HEK293 (cell line): Measurements from ENCODE around the gene MAP1B.

Source experiments
- CTCF ChIA-PET: fragments of 350-600 bp; formaldehyde crosslinking; extraction: SDS; loops from one replicate; lab custom pipeline; 2021; ENCODE audit warnings: antibody characterized with exemption; lab: Yijun Ruan, JAX
- POLR2A ChIA-PET: fragments of 300-600 bp; formaldehyde crosslinking; extraction: SDS; loops from one replicate; lab custom pipeline; 2020; ENCODE audit warnings: antibody characterized with exemption, inconsistent platforms; lab: Yijun Ruan, JAX
- H3K27ac ChIP-seq: fragments of 200-500 bp; sonication (Bioruptor generic); 2 replicates; pipeline ENCODE4 v1.5.1; 2014; ENCODE audit warnings: low read depth, low read length, control low read depth, inconsistent platforms; ENCODE audit errors: extremely low read depth
- H3K36me3 ChIP-seq, 2 experiments: fragments of 200-500 bp in 1 of 2; sonication (Bioruptor generic) in 1 of 2; 1 replicate in 1 of 2; 2 replicates in 1 of 2; pipeline ENCODE4 v1.5.1; 2014 to 2017; ENCODE audit warnings: inconsistent platforms in 2 of 2, low read length in 2 of 2; ENCODE audit not compliant: control insufficient read depth in 2 of 2, insufficient read depth in 1 of 2
- H3K4me1 ChIP-seq: fragments of 200-500 bp; sonication (Bioruptor generic); 2 replicates; pipeline ENCODE4 v1.5.1; 2014; ENCODE audit warnings: mild to moderate bottlenecking, low read length, inconsistent platforms; ENCODE audit not compliant: control insufficient read depth, insufficient read depth
- H3K4me3 ChIP-seq: 2 replicates; pipeline ENCODE4 v1.5.1; 2011; ENCODE audit warnings: low read depth, mild to moderate bottlenecking, control low read depth, low read length, moderate library complexity
- H3K9me3 ChIP-seq: fragments of 200-500 bp; sonication (Bioruptor generic); 2 replicates; pipeline ENCODE4 v1.5.1; 2014; ENCODE audit warnings: low read depth, low read length, inconsistent platforms; ENCODE audit not compliant: control insufficient read depth, insufficient read depth
- HOXA7 ChIP-seq: sonication (generic); formaldehyde crosslinking; IDR thresholded peaks from 2 replicates; pipeline ENCODE4 v1.8.1; 2022; ENCODE audit warnings: missing genetic modification reagents, borderline replicate concordance
- HOXD13 ChIP-seq: sonication (generic); formaldehyde crosslinking; IDR thresholded peaks from 2 replicates; pipeline ENCODE4 v1.8.0; 2022; ENCODE audit warnings: missing genetic modification reagents, borderline replicate concordance
- IKZF3 ChIP-seq: fragments of 450-650 bp; IDR thresholded peaks from 2 replicates; pipeline ENCODE4 v1.5.0; 2018; ENCODE audit warnings: missing biosample characterization, mild to moderate bottlenecking, missing genetic modification characterization, moderate library complexity
- KLF9 ChIP-seq: fragments of 450-650 bp; formaldehyde crosslinking; IDR thresholded peaks from 2 replicates; pipeline ENCODE4 v1.5.1; 2016; ENCODE audit warnings: missing biosample characterization, missing genetic modification characterization, low read depth
- PRDM10 ChIP-seq: fragments of 450-650 bp; formaldehyde crosslinking; IDR thresholded peaks from 2 replicates; pipeline ENCODE4 v1.5.1; 2016; ENCODE audit warnings: missing biosample characterization, missing genetic modification characterization
- SCRT2 ChIP-seq: fragments of 450-650 bp; formaldehyde crosslinking; IDR thresholded peaks from 2 replicates; pipeline ENCODE4 v1.5.1; 2016; ENCODE audit warnings: missing biosample characterization, missing genetic modification characterization
- TSHZ1 ChIP-seq: fragments of 450-650 bp; formaldehyde crosslinking; IDR thresholded peaks from 2 replicates; pipeline ENCODE4 v1.5.1; 2016; ENCODE audit warnings: missing biosample characterization, missing genetic modification characterization, borderline replicate concordance
- YY1 ChIP-seq: fragments of 450-650 bp; formaldehyde crosslinking; IDR thresholded peaks from 2 replicates; pipeline ENCODE4 v1.5.1; 2018; ENCODE audit warnings: missing biosample characterization, missing genetic modification characterization
- ZFP3 ChIP-seq: fragments of 450-650 bp; formaldehyde crosslinking; IDR thresholded peaks from 2 replicates; pipeline ENCODE4 v1.5.1; 2016; ENCODE audit warnings: low read depth, missing biosample characterization, missing genetic modification characterization
- ZNF10 ChIP-seq: fragments of 450-650 bp; formaldehyde crosslinking; IDR thresholded peaks from 2 replicates; pipeline ENCODE4 v1.5.1; 2017; ENCODE audit warnings: missing biosample characterization, missing genetic modification characterization
- ZNF132 ChIP-seq: fragments of 450-650 bp; formaldehyde crosslinking; IDR thresholded peaks from 2 replicates; pipeline ENCODE4 v1.5.1; 2017; ENCODE audit warnings: missing biosample characterization, missing genetic modification characterization, borderline replicate concordance
- ZNF140 ChIP-seq: fragments of 450-650 bp; formaldehyde crosslinking; IDR thresholded peaks from 2 replicates; pipeline ENCODE4 v1.5.1; 2016; ENCODE audit warnings: missing biosample characterization, missing genetic modification characterization
- ZNF2 ChIP-seq: fragments of 450-650 bp; formaldehyde crosslinking; IDR thresholded peaks from 2 replicates; pipeline ENCODE4 v1.5.1; 2016; ENCODE audit warnings: missing biosample characterization, missing genetic modification characterization
- ZNF221 ChIP-seq: fragments of 450-650 bp; formaldehyde crosslinking; IDR thresholded peaks from 2 replicates; pipeline ENCODE4 v1.5.1; 2017; ENCODE audit warnings: missing biosample characterization, missing genetic modification characterization, borderline replicate concordance
- ZNF280C ChIP-seq: fragments of 450-650 bp; formaldehyde crosslinking; IDR thresholded peaks from 2 replicates; pipeline ENCODE4 v1.5.1; 2016; ENCODE audit warnings: missing biosample characterization, missing genetic modification characterization
- ZNF302 ChIP-seq: fragments of 450-650 bp; formaldehyde crosslinking; IDR thresholded peaks from 2 replicates; pipeline ENCODE4 v1.5.1; 2016; ENCODE audit warnings: missing biosample characterization, missing genetic modification characterization, low read depth
- ZNF335 ChIP-seq: fragments of 450-650 bp; formaldehyde crosslinking; conservative IDR thresholded peaks from 2 replicates; pipeline ENCODE4 v1.5.1; 2016; ENCODE audit warnings: missing biosample characterization, missing genetic modification characterization
- ZNF391 ChIP-seq: fragments of 450-650 bp; formaldehyde crosslinking; IDR thresholded peaks from 2 replicates; pipeline ENCODE4 v1.5.1; 2016; ENCODE audit warnings: low read depth, missing biosample characterization, missing genetic modification characterization, borderline replicate concordance
- ZNF473 ChIP-seq: fragments of 450-650 bp; formaldehyde crosslinking; IDR thresholded peaks from 2 replicates; pipeline ENCODE4 v1.5.1; 2017; ENCODE audit warnings: missing biosample characterization, missing genetic modification characterization
- ZNF639 ChIP-seq: fragments of 450-650 bp; formaldehyde crosslinking; IDR thresholded peaks from 2 replicates; pipeline ENCODE4 v1.5.1; 2016; ENCODE audit warnings: missing biosample characterization, missing genetic modification characterization
- ZNF670 ChIP-seq: fragments of 450-650 bp; formaldehyde crosslinking; IDR thresholded peaks from 2 replicates; pipeline ENCODE4 v1.5.1; 2016; ENCODE audit warnings: missing biosample characterization, missing genetic modification characterization, low read depth
- ZNF777 ChIP-seq: fragments of 450-650 bp; formaldehyde crosslinking; IDR thresholded peaks from 2 replicates; pipeline ENCODE4 v1.5.1; 2017; ENCODE audit warnings: missing biosample characterization, missing genetic modification characterization, borderline replicate concordance
- ZNF791 ChIP-seq: fragments of 450-650 bp; formaldehyde crosslinking; IDR thresholded peaks from 2 replicates; pipeline ENCODE4 v1.5.1; 2016; ENCODE audit warnings: missing biosample characterization, missing genetic modification characterization
- ZNF792 ChIP-seq: fragments of 450-650 bp; formaldehyde crosslinking; IDR thresholded peaks from 2 replicates; pipeline ENCODE4 v1.5.1; 2016; ENCODE audit warnings: missing biosample characterization, missing genetic modification characterization
- ZNF830 ChIP-seq: fragments of 450-650 bp; IDR thresholded peaks from 2 replicates; pipeline ENCODE4 v1.5.0; 2018; ENCODE audit warnings: missing biosample characterization, missing genetic modification characterization, low read depth, mild to moderate bottlenecking, moderate library complexity
- ZSCAN4 ChIP-seq: fragments of 450-650 bp; formaldehyde crosslinking; IDR thresholded peaks from 2 replicates; pipeline ENCODE4 v1.5.1; 2017; ENCODE audit warnings: missing biosample characterization, missing genetic modification characterization

The MAP1B gene

GRCh38 chr5:72188166-72188565, 80.9 kb downstream of the MAP1B start:
- Histone ChIP-seq H3K27ac (no peak overlapping the region), H3K4me1 (no peaks in the 10 kb centered on the region), H3K36me3 (peaks cover 0 to 47% of the 10 kb centered on the region in 2 experiments; a peak in 2 of 3 replicates), H3K9me3 (no peaks in the 10 kb centered on the region), H3K4me3 (no peak overlapping the region)
- POLR2A ChIA-PET = no interaction called here
- CTCF ChIA-PET = interaction anchor here (0.7 kb wide), 1 partner anchor 12 kb away, joined by 3 read pairs; no protein-coding TSS in a partner anchor
- TF ChIP-seq ZFP3 (tag by site-specific recombination) (no peak), ZNF10 (tag by site-specific recombination) (no peak), ZNF280C (tag by site-specific recombination) (no peak), ZNF391 (tag by site-specific recombination) (no peak), ZNF830 (tag by site-specific recombination) (no peak), KLF9 (no peak), HOXD13 (CRISPR knock-in tag) (no peak), ZNF473 (tag by site-specific recombination) (no peak), SCRT2 (tag by site-specific recombination) (no peak), ZNF302 (no peak), ZNF670 (tag by site-specific recombination) (no peak), IKZF3 (tag by site-specific recombination) (no peak), PRDM10 (no peak), ZNF2 (no peak), YY1 (tag by site-specific recombination) (no peak), ZNF792 (tag by site-specific recombination) (no peak), ZNF140 (no peak), ZNF777 (no peak), HOXA7 (CRISPR knock-in tag) (no peak)

GRCh38 chr5:72189146-72189545, 81.9 kb downstream of the MAP1B start:
- CTCF ChIA-PET = interaction anchor here (0.7 kb wide), 1 partner anchor 58 kb away, joined by 3 read pairs; no protein-coding TSS in a partner anchor
- Histone ChIP-seq H3K4me1 (no peaks in the 10 kb centered on the region), H3K27ac (no peak overlapping the region), H3K36me3 (peaks cover 0 to 50% of the 10 kb centered on the region in 2 experiments; a peak in 2 of 3 replicates), H3K4me3 (no peak overlapping the region), H3K9me3 (no peaks in the 10 kb centered on the region)
- POLR2A ChIA-PET = no interaction called here
- TF ChIP-seq ZNF791 = no peak
- TF ChIP-seq ZSCAN4 (tag by site-specific recombination) = no peak
- TF ChIP-seq ZNF132 = no peak
- TF ChIP-seq TSHZ1 = no peak
- no peak for TF ChIP-seq ZNF335
- TF ChIP-seq ZNF221 = no peak
- TF ChIP-seq ZNF639 = no peak
